Testis (tissue), 3 donors: ENCODE measurements around the gene ADARB1. TPM values are rescaled to one million over a fixed set of nuclear protein-coding genes. Genes with fewer than 3 reads are reported as not detected.

Experiments
- DNase-seq: peaks from one replicate; pipeline ENCODE4 v3.0.0-alpha.2; 2019
- H3K27ac ChIP-seq, 2 donors: fragments of 200-600 bp; sonication (generic); one replicate each; pipeline ENCODE4 v1.5.1; 2019
- H3K27me3 ChIP-seq: fragments of 200-600 bp; sonication (generic); one replicate; pipeline ENCODE4 v1.5.1; 2019
- H3K36me3 ChIP-seq: fragments of 200-600 bp; sonication (generic); one replicate; pipeline ENCODE4 v1.5.1; 2017; ENCODE audit warnings: low read depth; ENCODE audit errors: missing control alignments
- H3K4me1 ChIP-seq: fragments of 200-600 bp; sonication (generic); one replicate; pipeline ENCODE4 v1.5.1; 2019
- H3K4me3 ChIP-seq, 2 donors: fragments of 200-600 bp; sonication (generic); one replicate each; pipeline ENCODE4 v1.5.1; 2017 to 2019
- H3K9me3 ChIP-seq: fragments of 200-600 bp; sonication (generic); one replicate; pipeline ENCODE4 v1.5.1; 2017
- CTCF ChIP-seq, 3 experiments: fragments of 450-650 bp in 2 of 3; fragments of 200-600 bp in 1 of 3; sonication (generic) in 1 of 3; IDR thresholded peaks; one replicate each; pipeline ENCODE4 v1.5.1; 2016 to 2019; ENCODE audit warnings: antibody characterized with exemption in 3 of 3, mild to moderate bottlenecking in 2 of 3, moderate library complexity in 1 of 3
- POLR2A ChIP-seq: fragments of 450-650 bp; IDR thresholded peaks from one replicate; pipeline ENCODE4 v1.6.1; 2017; ENCODE audit warnings: antibody characterized with exemption, mild to moderate bottlenecking, moderate library complexity
- WGBS, 2 donors: methylation state at CpG; one replicate each; pipeline ENCODE4 v1.1.5; 2018; 5-methylcytosine and 5-hydroxymethylcytosine counted together
- intact Hi-C: fragments of 100-400 bp; cut with DNase I; formaldehyde crosslinking; loops from one replicate; pipeline ENCODE4 v1.15.1; 2023; ENCODE audit warnings: low total_unique reads
- polyA plus RNA-seq: library from polyadenylated mRNA; stranded (reverse); fragments of 350-450 nt; fragmentation: Illumina TruSeq; extraction: RNeasy Lipid Tissue Mini Kit (QIAGEN cat#74804); gene quantifications from one replicate; pipeline ENCODE4 v1.2.3, GENCODE V29; 2014; ENCODE audit warnings: low read depth, low replicate concordance; ENCODE audit not compliant: insufficient read depth
- total RNA-seq, 2 donors: library from RNA; depleted of rRNA; stranded (reverse); fragments of >200 nt; gene quantifications; one replicate each; pipeline ENCODE4 v1.2.3, GENCODE V29; 2016

Gene ADARB1
- total and polyA plus RNA-seq, 3 donors from 2014 or later = 17.6 to 23.0 (median 17.6) TPM

- peaks cover 3% of the 10 kb centered on the region for H3K4me1 ChIP-seq
Observed at GRCh38 chr21:45111703-45112102, 37.3 kb downstream of the ADARB1 start.

GRCh38 chr21:45112371-45112770 lies 38.0 kb downstream of the ADARB1 start:
- Histone ChIP-seq H3K27ac (no peak overlapping the region), H3K4me3 (no peak overlapping the region), H3K36me3 (no peaks in the 10 kb centered on the region), H3K27me3 (no peaks in the 10 kb centered on the region), H3K9me3 (no peaks in the 10 kb centered on the region), H3K4me1 (peaks cover 3% of the 10 kb centered on the region)
- intact Hi-C loops = no loop called here
- WGBS, 2 donors = 92 to 94% methylated on average over 3 of the region's 3 CpGs
- TF ChIP-seq POLR2A (no peak), CTCF (IDR thresholded peaks at IDR 0.05) (no peak)
- no peak for DNase-seq

More at GRCh38 chr21:45111703-45112102, 37.3 kb downstream of the ADARB1 start:
- no peak overlapping the region for H3K27ac ChIP-seq
- WGBS, 2 donors = 90 to 98% methylated on average over 5 of the region's 5 CpGs
- TF ChIP-seq CTCF (IDR thresholded peaks at IDR 0.05) (no peak), POLR2A (no peak)
- no peak for DNase-seq
- H3K27me3 ChIP-seq = no peaks in the 10 kb centered on the region
- no peak overlapping the region for H3K4me3 ChIP-seq
- no peaks in the 10 kb centered on the region for H3K9me3 ChIP-seq
- no peaks in the 10 kb centered on the region for H3K36me3 ChIP-seq
- intact Hi-C loops = no loop called here

GRCh38 chr21:45113543-45113942 lies 39.2 kb downstream of the ADARB1 start:
- no peak overlapping the region for H3K27ac ChIP-seq
- H3K4me1 ChIP-seq = peaks cover 3% of the 10 kb centered on the region
- H3K4me3 ChIP-seq = no peak overlapping the region
- no peaks in the 10 kb centered on the region for H3K27me3 ChIP-seq
- no peaks in the 10 kb centered on the region for H3K9me3 ChIP-seq
- no peaks in the 10 kb centered on the region for H3K36me3 ChIP-seq
- DNase-seq = no peak
- TF ChIP-seq POLR2A = no peak
- no peak for TF ChIP-seq CTCF (IDR thresholded peaks at IDR 0.05)
- WGBS, 2 donors = 89 to 92% methylated on average over 6 of the region's 6 CpGs
- intact Hi-C loops = no loop called here

GRCh38 chr21:45114072-45114471 lies 39.7 kb downstream of the ADARB1 start:
- Histone ChIP-seq H3K4me1 (peaks cover 1% of the 10 kb centered on the region), H3K27ac (no peak overlapping the region), H3K27me3 (no peaks in the 10 kb centered on the region), H3K9me3 (no peaks in the 10 kb centered on the region), H3K4me3 (no peak overlapping the region), H3K36me3 (no peaks in the 10 kb centered on the region)
- no peak for DNase-seq
- WGBS, 2 donors = 92 to 94% methylated on average over 5 of the region's 5 CpGs
- intact Hi-C loops = no loop called here
- TF ChIP-seq POLR2A (no peak), CTCF (IDR thresholded peaks at IDR 0.05) (no peak)

GRCh38 chr21:45114475-45114874 lies 40.1 kb downstream of the ADARB1 start:
- TF ChIP-seq CTCF (IDR thresholded peaks at IDR 0.05) = no peak
- DNase-seq = no peak
- Histone ChIP-seq H3K27me3 (no peaks in the 10 kb centered on the region), H3K4me1 (no peaks in the 10 kb centered on the region), H3K9me3 (no peaks in the 10 kb centered on the region), H3K4me3 (no peak overlapping the region), H3K27ac (no peak overlapping the region), H3K36me3 (no peaks in the 10 kb centered on the region)
- 87 to 94% methylated on average over 5 of the region's 5 CpGs for WGBS, 2 donors
- intact Hi-C loops = no loop called here
